K562 (cell line): ENCODE measurements around the gene MYO16.

Experiments used
- KDM1A ChIP-seq, 2 experiments: fragments of 450-650 bp; IDR thresholded peaks; 2 replicates each; pipeline ENCODE4 v1.6.1; 2016; ENCODE audit warnings: mild to moderate bottlenecking in 2 of 2
- NFIC ChIP-seq: fragments of 450-650 bp; IDR thresholded peaks from 2 replicates; pipeline ENCODE4 v1.6.1; 2017; ENCODE audit warnings: mild to moderate bottlenecking, inconsistent platforms
- RCOR1 ChIP-seq, 2 experiments: IDR thresholded peaks; 2 replicates each; pipeline ENCODE4 v1.6.1; 2012; ENCODE audit warnings: low read depth in 2 of 2, low read length in 2 of 2, borderline replicate concordance in 1 of 2, improper control_type of control experiment in 1 of 2
- TCF7 ChIP-seq: sonication (generic); IDR thresholded peaks from 2 replicates; pipeline ENCODE4 v1.6.1; 2016; ENCODE audit warnings: antibody characterized with exemption, borderline replicate concordance
- ZBTB1 ChIP-seq: sonication (generic); formaldehyde crosslinking; IDR thresholded peaks from 2 replicates; pipeline ENCODE4 v1.8.1; 2023; ENCODE audit warnings: missing genetic modification reagents, low read depth, mild to moderate bottlenecking, borderline replicate concordance
- TF ChIP-seq, protein P1 (sequence below), 3 experiments: IDR thresholded peaks in 2 of 3; conservative IDR thresholded peaks in 1 of 3; 2 replicates each; pipeline ENCODE4 v1.5.1; 2011 to 2012; ENCODE audit warnings: low read length in 3 of 3, mild to moderate bottlenecking in 3 of 3, control low read depth in 2 of 3, improper control_type of control experiment in 1 of 3, inconsistent platforms in 1 of 3, low read depth in 1 of 3, mixed read lengths in 1 of 3, moderate library complexity in 1 of 3; ENCODE audit not compliant: insufficient read depth in 2 of 3
- TF ChIP-seq, protein P2 (sequence below): fragments of 450-650 bp; formaldehyde crosslinking; IDR thresholded peaks from 2 replicates; pipeline ENCODE4 v1.4.0; 2022; ENCODE audit warnings: missing genetic modification characterization

DNA sequence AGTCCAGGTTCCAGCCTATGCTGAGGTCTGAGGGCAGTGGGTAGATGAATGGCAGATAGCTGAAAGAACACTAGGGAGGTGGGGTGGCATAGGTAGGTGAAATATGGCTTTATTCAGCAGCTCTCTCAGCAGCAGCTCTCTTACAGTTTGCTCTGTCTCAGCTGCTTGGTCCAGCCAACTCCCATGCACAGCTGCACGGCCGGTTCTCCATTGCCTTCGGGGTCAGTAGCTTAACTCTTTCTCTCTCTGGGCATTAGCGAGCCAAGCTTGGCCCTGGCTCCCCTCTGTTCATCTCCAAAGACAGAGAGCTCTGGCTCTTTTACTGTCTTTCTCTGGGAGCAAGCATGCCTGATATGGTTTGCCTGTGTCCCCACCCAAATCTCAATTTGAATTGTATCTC, 151.9 kb downstream of the MYO16 start:
- TF ChIP-seq ZBTB1 (no peak), KDM1A (IDR thresholded peaks at IDR 0.05) (no peak), RCOR1 (IDR thresholded peaks at IDR 0.05; ENCODE audit: borderline replicate concordance in 1 of 2, low read depth in 2 of 2, low read length in 2 of 2) (no peak), NFIC (no peak), TCF7 (no peak)
- TF ChIP-seq, protein P1, sequence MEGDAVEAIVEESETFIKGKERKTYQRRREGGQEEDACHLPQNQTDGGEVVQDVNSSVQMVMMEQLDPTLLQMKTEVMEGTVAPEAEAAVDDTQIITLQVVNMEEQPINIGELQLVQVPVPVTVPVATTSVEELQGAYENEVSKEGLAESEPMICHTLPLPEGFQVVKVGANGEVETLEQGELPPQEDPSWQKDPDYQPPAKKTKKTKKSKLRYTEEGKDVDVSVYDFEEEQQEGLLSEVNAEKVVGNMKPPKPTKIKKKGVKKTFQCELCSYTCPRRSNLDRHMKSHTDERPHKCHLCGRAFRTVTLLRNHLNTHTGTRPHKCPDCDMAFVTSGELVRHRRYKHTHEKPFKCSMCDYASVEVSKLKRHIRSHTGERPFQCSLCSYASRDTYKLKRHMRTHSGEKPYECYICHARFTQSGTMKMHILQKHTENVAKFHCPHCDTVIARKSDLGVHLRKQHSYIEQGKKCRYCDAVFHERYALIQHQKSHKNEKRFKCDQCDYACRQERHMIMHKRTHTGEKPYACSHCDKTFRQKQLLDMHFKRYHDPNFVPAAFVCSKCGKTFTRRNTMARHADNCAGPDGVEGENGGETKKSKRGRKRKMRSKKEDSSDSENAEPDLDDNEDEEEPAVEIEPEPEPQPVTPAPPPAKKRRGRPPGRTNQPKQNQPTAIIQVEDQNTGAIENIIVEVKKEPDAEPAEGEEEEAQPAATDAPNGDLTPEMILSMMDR (IDR thresholded peaks at IDR 0.05 in 2 of 3, conservative IDR thresholded peaks at IDR 0.05 in 1 of 3; ENCODE audit: insufficient read depth in 2 of 3, low read depth in 1 of 3, low read length in 3 of 3): no peak
- TF ChIP-seq, protein P2, sequence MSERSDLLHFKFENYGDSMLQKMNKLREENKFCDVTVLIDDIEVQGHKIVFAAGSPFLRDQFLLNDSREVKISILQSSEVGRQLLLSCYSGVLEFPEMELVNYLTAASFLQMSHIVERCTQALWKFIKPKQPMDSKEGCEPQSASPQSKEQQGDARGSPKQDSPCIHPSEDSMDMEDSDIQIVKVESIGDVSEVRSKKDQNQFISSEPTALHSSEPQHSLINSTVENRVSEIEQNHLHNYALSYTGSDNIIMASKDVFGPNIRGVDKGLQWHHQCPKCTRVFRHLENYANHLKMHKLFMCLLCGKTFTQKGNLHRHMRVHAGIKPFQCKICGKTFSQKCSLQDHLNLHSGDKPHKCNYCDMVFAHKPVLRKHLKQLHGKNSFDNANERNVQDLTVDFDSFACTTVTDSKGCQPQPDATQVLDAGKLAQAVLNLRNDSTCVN (CRISPR knock-in tag): no peak
